ENCODE data around the gene LHFPL3. TPM values are rescaled to one million over a fixed set of nuclear protein-coding genes. Genes with fewer than 3 reads are reported as not detected.

Gene LHFPL3
- total RNA-seq, 1 experiment from 2014 or later, result not detected

- no CpG with 5 or more reads among the region's 2 CpGs for WGBS (ENCODE audit: extremely low coverage, insufficient read length, low lambda C conversion rate)
- Mint-ChIP-seq H3K27me3 (ENCODE audit: low read depth) (no peaks in the 10 kb centered on the region; the same call in 1 of the 2 replicates), H3K27ac (no peak overlapping the region), H3K4me1 (no peaks in the 10 kb centered on the region), H3K9me3 (no peaks in the 10 kb centered on the region), H3K36me3 (ENCODE audit: insufficient read depth in 1 of 3, low read depth in 3 of 3) (no peaks in the 10 kb centered on the region), H3K4me3 (no peak overlapping the region)
- H2BK12ac ChIP-seq (ENCODE audit: insufficient read length, low read depth, low read length), result no peak overlapping the region
- H2BK5ac ChIP-seq (ENCODE audit: insufficient read length, low read length), result no peak overlapping the region
- H2AK5ac ChIP-seq (ENCODE audit: insufficient read length, low read length), result no peak overlapping the region
- no peaks in the 10 kb centered on the region for H3K9me3 ChIP-seq (ENCODE audit: control insufficient read depth, low read depth, low read length)
- no peak overlapping the region for H4K8ac ChIP-seq (replicated peaks; ENCODE audit: insufficient read length, low read depth, low read length)
- H4K91ac ChIP-seq (ENCODE audit: insufficient read length, low read depth, low read length), result no peak overlapping the region
- H3K23ac ChIP-seq (ENCODE audit: insufficient read length, low read depth, low read length), result no peak overlapping the region
- no peak overlapping the region for H2BK120ac ChIP-seq (ENCODE audit: low read depth, low read length, poor library complexity, severe bottlenecking)
- no peak overlapping the region for H4K5ac ChIP-seq (ENCODE audit: insufficient read length, low read depth, low read length)
- no peak for DNase-seq
- H3K18ac ChIP-seq (ENCODE audit: insufficient read length, low read depth, low read length), result no peak overlapping the region
- H3K27ac ChIP-seq (ENCODE audit: insufficient read length, low read depth, low read length), result no peak overlapping the region
- H3K79me1 ChIP-seq (ENCODE audit: insufficient read depth, low read depth, low read length, poor library complexity, severe bottlenecking), result no peaks in the 10 kb centered on the region
- no peak for TF ChIP-seq CTCF (conservative IDR thresholded peaks at IDR 0.05)
- no peaks in the 10 kb centered on the region for H3K27me3 ChIP-seq (ENCODE audit: insufficient read depth, low read length)
- no peak overlapping the region for H2BK20ac ChIP-seq (ENCODE audit: low read depth, low read length, poor library complexity, severe bottlenecking)
- no peaks in the 10 kb centered on the region for H4K20me1 ChIP-seq (ENCODE audit: control insufficient read depth, insufficient read depth, insufficient read length)
- H3K79me2 ChIP-seq (ENCODE audit: insufficient read depth, low read length), result no peaks in the 10 kb centered on the region
- no peaks in the 10 kb centered on the region for H3K4me1 ChIP-seq (ENCODE audit: insufficient read depth, low read length)
- H3T11ph ChIP-seq (ENCODE audit: low read length), result no peak overlapping the region
- no peak overlapping the region for H3K4me2 ChIP-seq (ENCODE audit: insufficient read depth, insufficient read length, low read length)
- H2BK15ac ChIP-seq (ENCODE audit: low read depth, low read length), result no peak overlapping the region
- H3K56ac ChIP-seq (ENCODE audit: insufficient read length, low read depth, low read length), result no peak overlapping the region
- no peaks in the 10 kb centered on the region for H3K23me2 ChIP-seq (ENCODE audit: insufficient read length, low read depth, low read length, poor library complexity, severe bottlenecking)
- no peak overlapping the region for H3K14ac ChIP-seq (ENCODE audit: insufficient read depth, low read length)
- no peak overlapping the region for H3K4ac ChIP-seq (ENCODE audit: low read depth, low read length)
- no peak overlapping the region for H3K9ac ChIP-seq (ENCODE audit: extremely low read depth, insufficient read length, low read length)
- no peak overlapping the region for H2AFZ ChIP-seq (ENCODE audit: low read length)
These were observed 586.0 kb downstream of the LHFPL3 start for GRCh38 chr7:104914421-104914820.
